ENCODE data around the gene KLHL17.
"Not testable (repeated sequence)": the region's sequence is repeated elsewhere in the genome, so short reads cannot be mapped to it uniquely, and the experiment has no call there.

The KLHL17 gene

GRCh38 chr1:1004780-1005697, 44.7 kb downstream of the KLHL17 start:
- intact Hi-C loops (cut with DNase I; ENCODE audit: low total_unique reads), result no loop called here
- peaks cover 0 to 36% (median 23%) of the 10 kb centered on the region in 4 donors for H3K4me1 ChIP-seq
- H3K4me3 ChIP-seq, result no peak overlapping the region
- peaks cover 0 to 10% (median 0%) of the 10 kb centered on the region in 3 donors for H3K36me3 ChIP-seq
- H3K9me3 ChIP-seq, result no peaks in the 10 kb centered on the region
- H3K27ac ChIP-seq, result no peak overlapping the region
- peak in 1 of 2 donors; percentile 29 for DNase-seq
- no peak for TF ChIP-seq CTCF (IDR thresholded peaks at IDR 0.05)
- H3K27me3 ChIP-seq, result peaks cover 0 to 5% of the 10 kb centered on the region in 2 donors

- Histone ChIP-seq H3K4me1 (peaks cover 0 to 30% (median 23%) of the 10 kb centered on the region in 4 donors), H3K27me3 (peaks cover 0 to 5% of the 10 kb centered on the region in 2 donors), H3K4me3 (no peak overlapping the region), H3K9me3 (no peaks in the 10 kb centered on the region), H3K27ac (no peak overlapping the region), H3K36me3 (peaks cover 0 to 10% (median 0%) of the 10 kb centered on the region in 3 donors)
- DNase-seq, result no peak
- intact Hi-C loops (cut with DNase I; ENCODE audit: low total_unique reads), result no loop called here
- TF ChIP-seq CTCF (IDR thresholded peaks at IDR 0.05), result no peak
Measured at GRCh38 chr1:1005774-1006304, 45.5 kb downstream of the KLHL17 start.

GRCh38 chr1:1006305-1007159, 46.1 kb downstream of the KLHL17 start:
- TF ChIP-seq CTCF (IDR thresholded peaks at IDR 0.05), result no peak
- Histone ChIP-seq H3K4me3 (no peak overlapping the region), H3K4me1 (peaks cover 0 to 23% (median 16%) of the 10 kb centered on the region in 4 donors), H3K36me3 (peaks cover 0 to 10% (median 0%) of the 10 kb centered on the region in 3 donors), H3K9me3 (no peaks in the 10 kb centered on the region), H3K27me3 (peaks cover 0 to 5% of the 10 kb centered on the region in 2 donors), H3K27ac (no peak overlapping the region)
- intact Hi-C loops (cut with DNase I; ENCODE audit: low total_unique reads), result no loop called here
- DNase-seq, result no peak

GRCh38 chr1:1010131-1010530, 49.7 kb downstream of the KLHL17 start:
- H3K4me1 ChIP-seq, result peaks cover 0 to 29% (median 23%) of the 10 kb centered on the region in 4 donors
- intact Hi-C loops (cut with DNase I; ENCODE audit: low total_unique reads); DNase-seq; H3K27me3 ChIP-seq; H3K36me3 ChIP-seq; H3K4me3 ChIP-seq; H3K9me3 ChIP-seq; H3K27ac ChIP-seq: not testable (repeated sequence)

GRCh38 chr1:1011396-1011949, 51.1 kb downstream of the KLHL17 start:
- Histone ChIP-seq H3K27ac (no peak overlapping the region), H3K27me3 (no peaks in the 10 kb centered on the region), H3K4me1 (peaks cover 0 to 21% (median 15%) of the 10 kb centered on the region in 4 donors), H3K36me3 (no peaks in the 10 kb centered on the region), H3K4me3 (no peak overlapping the region), H3K9me3 (no peaks in the 10 kb centered on the region)
- intact Hi-C loops (cut with DNase I; ENCODE audit: low total_unique reads), result no loop called here
- DNase-seq, result no peak
- TF ChIP-seq CTCF (IDR thresholded peaks at IDR 0.05), result no peak

- intact Hi-C loops (cut with DNase I; ENCODE audit: low total_unique reads), result not testable (repeated sequence)
Measured at GRCh38 chr1:1012736-1013104, 52.3 kb downstream of the KLHL17 start.

More at GRCh38 chr1:1012736-1013104, 52.3 kb downstream of the KLHL17 start:
- Histone ChIP-seq H3K4me3 (peak overlapping the region; percentile 57 to 65), H3K4me1 (peaks cover 0 to 21% (median 15%) of the 10 kb centered on the region in 4 donors), H3K27ac (peak overlapping the region; percentile 72 to 85)
- not testable (repeated sequence) for H3K27me3 ChIP-seq, DNase-seq, H3K9me3 ChIP-seq, H3K36me3 ChIP-seq

Data from tibial artery (tissue), 4 donors.